ENCODE data around the gene UFM1. TPM values are rescaled to one million over a fixed set of nuclear protein-coding genes. Genes with fewer than 3 reads are reported as not detected.

UFM1 gene
- total RNA-seq, 4 donors from 2014 or later, result 71.0 to 151 (median 83.3) TPM

DNA sequence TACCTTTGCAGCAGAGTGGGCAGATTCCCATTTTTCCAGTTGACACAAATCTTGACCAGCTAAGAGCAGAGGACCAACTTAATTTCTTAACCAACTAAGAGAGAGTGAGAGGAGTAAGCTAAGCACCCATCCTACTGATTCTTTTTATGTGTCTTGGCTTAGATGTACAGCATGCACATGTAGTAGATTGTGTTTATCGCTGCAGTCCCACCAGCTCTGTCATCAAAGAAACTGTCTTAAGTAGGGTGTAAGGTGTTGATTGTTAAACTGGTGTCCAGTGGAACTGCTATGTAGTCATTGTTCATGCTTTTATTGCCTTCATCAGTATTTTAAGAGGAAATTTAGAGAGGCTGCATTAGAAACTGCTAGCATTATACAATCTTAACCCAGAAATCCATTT is 9.0 kb upstream of the UFM1 start:
- H3K4me1 ChIP-seq, result no peaks in the 10 kb centered on the region
- TF ChIP-seq, protein P1, sequence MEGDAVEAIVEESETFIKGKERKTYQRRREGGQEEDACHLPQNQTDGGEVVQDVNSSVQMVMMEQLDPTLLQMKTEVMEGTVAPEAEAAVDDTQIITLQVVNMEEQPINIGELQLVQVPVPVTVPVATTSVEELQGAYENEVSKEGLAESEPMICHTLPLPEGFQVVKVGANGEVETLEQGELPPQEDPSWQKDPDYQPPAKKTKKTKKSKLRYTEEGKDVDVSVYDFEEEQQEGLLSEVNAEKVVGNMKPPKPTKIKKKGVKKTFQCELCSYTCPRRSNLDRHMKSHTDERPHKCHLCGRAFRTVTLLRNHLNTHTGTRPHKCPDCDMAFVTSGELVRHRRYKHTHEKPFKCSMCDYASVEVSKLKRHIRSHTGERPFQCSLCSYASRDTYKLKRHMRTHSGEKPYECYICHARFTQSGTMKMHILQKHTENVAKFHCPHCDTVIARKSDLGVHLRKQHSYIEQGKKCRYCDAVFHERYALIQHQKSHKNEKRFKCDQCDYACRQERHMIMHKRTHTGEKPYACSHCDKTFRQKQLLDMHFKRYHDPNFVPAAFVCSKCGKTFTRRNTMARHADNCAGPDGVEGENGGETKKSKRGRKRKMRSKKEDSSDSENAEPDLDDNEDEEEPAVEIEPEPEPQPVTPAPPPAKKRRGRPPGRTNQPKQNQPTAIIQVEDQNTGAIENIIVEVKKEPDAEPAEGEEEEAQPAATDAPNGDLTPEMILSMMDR (IDR thresholded peaks at IDR 0.05), result no peak
- TF ChIP-seq POLR2A (IDR thresholded peaks at IDR 0.05), result no peak
- intact Hi-C loops (cut with DNase I; ENCODE audit: low total_unique reads), result no loop called here

DNA sequence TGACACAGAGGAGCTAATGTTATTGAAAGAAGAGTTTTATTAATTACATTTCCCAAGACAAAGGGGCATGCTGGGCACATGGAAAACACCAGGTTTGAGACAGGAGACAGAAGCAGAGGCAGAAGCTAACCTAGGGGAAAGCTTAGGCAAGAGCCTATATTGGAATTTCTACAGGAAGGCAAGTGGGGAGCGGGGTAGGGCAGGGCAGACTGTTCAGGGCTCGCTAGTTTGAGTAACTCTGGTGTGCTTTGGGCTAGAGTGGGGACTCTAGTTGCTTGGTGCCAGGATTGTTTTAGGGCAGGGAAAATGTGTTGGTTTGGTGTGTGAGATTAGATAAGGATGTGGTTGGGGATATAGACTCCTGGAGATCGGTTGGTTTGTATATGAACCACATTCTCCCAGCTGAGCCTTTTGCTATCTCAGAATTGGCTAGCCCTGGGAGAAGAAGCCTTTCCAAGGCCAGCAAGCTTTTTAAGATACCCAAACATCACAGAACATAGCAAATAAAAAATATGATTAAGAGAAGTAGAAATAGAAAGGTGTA is 8.4 kb upstream of the UFM1 start:
- no peaks in the 10 kb centered on the region for H3K27me3 ChIP-seq
- no peak overlapping the region for H3K4me3 ChIP-seq
- TF ChIP-seq, protein P1 (IDR thresholded peaks at IDR 0.05), result no peak
- no peak for TF ChIP-seq POLR2A (IDR thresholded peaks at IDR 0.05)
- H3K4me1 ChIP-seq, result no peaks in the 10 kb centered on the region
- H3K36me3 ChIP-seq, result no peaks in the 10 kb centered on the region
- intact Hi-C loops (cut with DNase I; ENCODE audit: low total_unique reads), result no loop called here
- no peaks in the 10 kb centered on the region for H3K9me3 ChIP-seq
- DNase-seq, result no peak
- no peak overlapping the region for H3K27ac ChIP-seq

More for the DNA sequence above, 9.0 kb upstream of the UFM1 start:
- no peak for DNase-seq
- Histone ChIP-seq H3K27ac (no peak overlapping the region), H3K4me3 (no peak overlapping the region), H3K27me3 (no peaks in the 10 kb centered on the region), H3K36me3 (no peaks in the 10 kb centered on the region), H3K9me3 (no peaks in the 10 kb centered on the region)

DNA sequence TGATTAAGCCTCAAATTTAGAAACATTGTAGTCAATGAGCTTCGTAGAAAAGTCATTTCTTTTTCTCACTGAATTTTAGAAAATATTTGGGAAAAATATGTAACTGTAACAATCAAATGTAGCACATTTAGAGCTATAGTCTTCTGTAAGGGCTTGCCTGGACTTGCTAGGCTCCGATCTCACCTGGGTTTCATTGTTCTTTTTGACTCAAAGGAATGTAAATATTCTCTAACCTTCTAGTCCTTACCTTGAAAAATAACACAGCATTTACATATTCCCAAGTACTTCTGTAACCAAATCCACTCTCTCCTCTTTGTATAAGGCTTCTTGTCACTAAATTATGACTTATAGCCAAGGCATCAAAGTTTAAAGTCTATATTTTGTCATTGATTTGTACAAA is 2.9 kb upstream of the UFM1 start:
- H3K4me3 ChIP-seq, result no peak overlapping the region
- intact Hi-C loops (cut with DNase I; ENCODE audit: low total_unique reads), result no loop called here
- no peak for TF ChIP-seq POLR2A (IDR thresholded peaks at IDR 0.05)
- TF ChIP-seq, protein P1 (IDR thresholded peaks at IDR 0.05), result no peak
- no peak for DNase-seq
- no peaks in the 10 kb centered on the region for H3K27me3 ChIP-seq
- H3K36me3 ChIP-seq, result no peaks in the 10 kb centered on the region
- no peak overlapping the region for H3K27ac ChIP-seq
- H3K9me3 ChIP-seq, result no peaks in the 10 kb centered on the region
- H3K4me1 ChIP-seq, result no peaks in the 10 kb centered on the region

DNA sequence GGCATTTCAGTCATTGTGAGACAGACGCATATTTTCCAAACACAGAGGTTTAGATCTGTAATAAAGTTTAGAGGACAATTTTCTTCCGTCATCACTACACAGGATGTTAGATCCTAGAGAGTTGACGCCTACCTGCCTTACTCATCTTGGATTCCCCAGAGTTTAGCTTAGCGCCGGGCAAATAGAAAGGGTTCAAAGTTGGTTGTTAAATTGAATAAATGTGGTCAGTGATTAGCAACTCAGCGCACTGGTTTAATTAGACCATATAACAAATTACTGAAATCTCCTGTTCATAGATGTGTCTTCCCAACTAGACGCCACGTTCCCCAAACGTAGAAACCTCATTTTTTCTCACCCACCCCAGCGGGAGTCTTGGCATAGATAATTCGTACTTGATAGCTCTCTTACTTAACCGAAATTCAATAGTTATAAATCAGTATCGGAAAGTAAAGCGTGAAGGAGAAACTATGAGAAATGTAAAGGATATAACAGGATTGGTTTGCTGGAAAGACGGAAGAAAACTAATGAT is 726 bp upstream of the UFM1 start:
- Histone ChIP-seq H3K27me3 (no peaks in the 10 kb centered on the region), H3K27ac (peak overlapping the region; percentile 87 to 89), H3K9me3 (no peaks in the 10 kb centered on the region), H3K4me3 (peak overlapping the region; percentile 87 to 97), H3K36me3 (no peaks in the 10 kb centered on the region), H3K4me1 (peaks cover 0 to 2% of the 10 kb centered on the region in 2 donors)
- intact Hi-C loops (cut with DNase I; ENCODE audit: low total_unique reads), result no loop called here
- no peak for TF ChIP-seq POLR2A (IDR thresholded peaks at IDR 0.05)
- TF ChIP-seq, protein P1 (IDR thresholded peaks at IDR 0.05), result no peak
- no peak for DNase-seq

DNA sequence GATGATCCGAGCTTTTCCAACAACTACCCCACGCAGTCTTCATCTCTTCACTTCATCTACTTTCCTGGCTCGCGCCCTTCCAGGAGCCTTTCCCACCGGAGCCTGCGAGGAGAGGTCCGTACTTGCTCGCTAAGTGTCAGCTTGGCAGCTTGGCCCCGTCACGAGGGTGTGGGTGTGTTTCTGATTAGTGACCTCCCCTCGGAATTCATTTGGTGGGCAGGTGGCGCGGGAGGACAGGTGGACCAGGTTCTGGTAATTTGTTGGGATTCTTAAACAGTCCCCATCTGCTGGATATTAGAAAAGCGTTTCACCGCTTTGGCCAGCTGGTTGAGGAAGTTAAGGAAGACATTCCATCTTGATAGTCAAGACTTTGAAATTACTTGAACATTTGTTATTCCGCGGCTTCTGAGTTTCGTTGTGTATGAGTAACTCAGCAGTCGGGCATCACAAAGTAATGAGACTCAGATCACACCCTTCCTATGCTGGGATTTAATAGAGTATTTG is 515 bp downstream of the UFM1 start:
- Histone ChIP-seq H3K27ac (peak overlapping the region; percentile 87 to 89), H3K27me3 (no peaks in the 10 kb centered on the region), H3K4me1 (peaks cover 0 to 2% of the 10 kb centered on the region in 2 donors), H3K4me3 (peak overlapping the region; percentile 87 to 97), H3K9me3 (no peaks in the 10 kb centered on the region), H3K36me3 (no peaks in the 10 kb centered on the region)
- intact Hi-C loops (cut with DNase I; ENCODE audit: low total_unique reads), result no loop called here
- peak in 1 of 2 donors; percentile 54 for DNase-seq
- TF ChIP-seq POLR2A (IDR thresholded peaks at IDR 0.05), result no peak
- TF ChIP-seq, protein P1 (IDR thresholded peaks at IDR 0.05), result no peak
